H1 (cell line): ENCODE results near the gene ERVFRD-1. TPM values are rescaled to one million over a fixed set of nuclear protein-coding genes. Genes with fewer than 3 reads are reported as not detected.

Source experiments
- CTCF ChIA-PET: fragments of 300-600 bp; sonication (Branson Sonifier 250); formaldehyde crosslinking; loops from one replicate; lab custom pipeline; 2021; ENCODE audit not compliant: partially characterized antibody; lab: Charles Lee
- POLR2A ChIA-PET: fragments of 300-600 bp; sonication (Branson Sonifier 250); formaldehyde crosslinking; loops from one replicate; lab custom pipeline; 2021; ENCODE audit warnings: inconsistent platforms; ENCODE audit not compliant: partially characterized antibody; lab: Charles Lee
- DNase-seq, 2 experiments: peaks; one replicate each; pipeline versions ENCODE4 v3.0.0 to v3.0.0-alpha.2; 2010 to 2022; ENCODE audit warnings: low spot score in 2 of 2, low read depth in 1 of 2, mixed read lengths in 1 of 2
- FAIRE-seq: peaks from 2 replicates; lab custom pipeline; 2011; peaks lifted over from hg19 to GRCh38; lab: Jason Lieb, UNC
- H2AFZ ChIP-seq: 2 replicates; pipeline ENCODE4 v1.8.1; 2012; ENCODE audit warnings: low read length, inconsistent platforms
- H2AK5ac ChIP-seq: 2 replicates; pipeline ENCODE4 v1.6.1; 2013; ENCODE audit warnings: low read depth, low read length
- H2BK120ac ChIP-seq: replicated peaks from 2 replicates; pipeline ENCODE3; 2013; ENCODE audit warnings: low read depth, low read length, inconsistent platforms
- H2BK12ac ChIP-seq: 2 replicates; pipeline ENCODE4 v1.6.1; 2013; ENCODE audit warnings: low read depth, low read length
- H2BK15ac ChIP-seq: 2 replicates; pipeline ENCODE4 v1.6.1; 2013; ENCODE audit warnings: low read length
- H2BK20ac ChIP-seq: 2 replicates; pipeline ENCODE4 v1.6.1; 2013; ENCODE audit warnings: low read length
- H2BK5ac ChIP-seq: 2 replicates; pipeline ENCODE4 v1.6.1; 2013; ENCODE audit warnings: low read depth, low read length
- H3K14ac ChIP-seq: 2 replicates; pipeline ENCODE4 v1.6.1; 2013; ENCODE audit warnings: inconsistent platforms; ENCODE audit not compliant: insufficient read length
- H3K18ac ChIP-seq: 2 replicates; pipeline ENCODE4 v1.6.1; 2013; ENCODE audit warnings: low read length; ENCODE audit errors: extremely low read depth
- H3K23ac ChIP-seq: 2 replicates; pipeline ENCODE4 v1.6.1; 2013; ENCODE audit warnings: inconsistent platforms; ENCODE audit not compliant: insufficient read length
- H3K23me2 ChIP-seq: 2 replicates; pipeline ENCODE4 v1.6.1; 2013; ENCODE audit warnings: low read depth, low read length
- H3K27ac ChIP-seq: 2 replicates; pipeline ENCODE4 v1.6.1; 2011; ENCODE audit warnings: low read depth, low read length, inconsistent platforms
- H3K27me3 ChIP-seq, 4 experiments: replicated peaks in 1 of 4; 1 replicate in 1 of 4; 2 replicates in 3 of 4; pipeline versions ENCODE4 v1.6.1 to v1.8.1; 2011 to 2013; ENCODE audit warnings: low read length in 3 of 4, mild to moderate bottlenecking in 3 of 4, inconsistent platforms in 2 of 4, mixed read lengths in 2 of 4, moderate library complexity in 1 of 4; ENCODE audit not compliant: control insufficient read depth in 3 of 4, insufficient read depth in 3 of 4; ENCODE audit errors: extremely low read depth in 1 of 4
- H3K36me3 ChIP-seq, 4 experiments: 2 replicates each; pipeline versions ENCODE4 v1.6.1 to v1.8.1; 2011 to 2013; ENCODE audit warnings: mild to moderate bottlenecking in 4 of 4, low read length in 3 of 4, moderate library complexity in 2 of 4, control low read depth in 1 of 4, inconsistent platforms in 1 of 4; ENCODE audit not compliant: insufficient read depth in 4 of 4, control insufficient read depth in 2 of 4
- H3K4ac ChIP-seq: replicated peaks from 2 replicates; pipeline ENCODE3; 2013; ENCODE audit warnings: low read length, low read depth, mixed read lengths, inconsistent platforms; ENCODE audit not compliant: insufficient read length
- H3K4me1 ChIP-seq, 4 experiments: replicated peaks in 1 of 4; 1 replicate in 1 of 4; 2 replicates in 3 of 4; pipeline versions ENCODE4 v1.6.1 to v1.8.1; 2011 to 2013; ENCODE audit warnings: low read length in 3 of 4, inconsistent platforms in 2 of 4, mixed read lengths in 1 of 4; ENCODE audit not compliant: insufficient read depth in 4 of 4, control insufficient read depth in 3 of 4
- H3K4me2 ChIP-seq, 2 experiments: 2 replicates each; pipeline versions ENCODE4 v1.6.1 to v1.8.1; 2011 to 2013; ENCODE audit warnings: low read depth in 2 of 2, low read length in 2 of 2, control low read depth in 1 of 2, inconsistent platforms in 1 of 2, mild to moderate bottlenecking in 1 of 2; ENCODE audit not compliant: insufficient read depth in 1 of 2
- H3K4me3 ChIP-seq, 4 experiments: fragments of 200-600, 300-600 bp in 1 of 4; sonication (generic), shearing (Covaris generic), sonication (Bioruptor Twin) in 1 of 4; 2 replicates each; pipeline versions ENCODE4 v1.5.1 to v1.8.1; 2011 to 2016; ENCODE audit warnings: low read length in 4 of 4, low read depth in 3 of 4, control low read depth in 2 of 4, inconsistent platforms in 2 of 4, mild to moderate bottlenecking in 2 of 4, mixed read lengths in 1 of 4, moderate library complexity in 1 of 4; ENCODE audit not compliant: insufficient read depth in 2 of 4; ENCODE audit errors: extremely low read depth in 1 of 4
- H3K56ac ChIP-seq: replicated peaks from 2 replicates; pipeline ENCODE3; 2013; ENCODE audit warnings: low read depth, mild to moderate bottlenecking, mixed read lengths, low read length, inconsistent platforms; ENCODE audit not compliant: insufficient read length
- H3K79me1 ChIP-seq: 2 replicates; pipeline ENCODE4 v1.6.1; 2013; ENCODE audit warnings: low read depth, low read length, control low read depth
- H3K79me2 ChIP-seq, 2 experiments: 2 replicates each; pipeline versions ENCODE4 v1.6.1 to v1.8.1; 2012 to 2013; ENCODE audit warnings: low read length in 2 of 2, mild to moderate bottlenecking in 2 of 2, inconsistent platforms in 1 of 2; ENCODE audit not compliant: insufficient read depth in 2 of 2, control insufficient read depth in 1 of 2
- H3K9ac ChIP-seq, 4 experiments: replicated peaks in 1 of 4; 1 replicate in 1 of 4; 2 replicates in 3 of 4; pipeline versions ENCODE4 v1.6.1 to v1.8.1; 2011 to 2013; ENCODE audit warnings: low read depth in 3 of 4, low read length in 3 of 4, control low read depth in 2 of 4, mild to moderate bottlenecking in 2 of 4, moderate library complexity in 2 of 4, inconsistent platforms in 1 of 4; ENCODE audit errors: extremely low read depth in 1 of 4
- H3K9me3 ChIP-seq, 2 experiments: 2 replicates each; pipeline versions ENCODE4 v1.6.1 to v1.8.1; 2012 to 2013; ENCODE audit warnings: mild to moderate bottlenecking in 2 of 2, moderate library complexity in 2 of 2, control low read depth in 1 of 2, inconsistent platforms in 1 of 2, low read depth in 1 of 2, low read length in 1 of 2, mixed read lengths in 1 of 2; ENCODE audit not compliant: insufficient read depth in 2 of 2
- H4K20me1 ChIP-seq, 2 experiments: replicated peaks in 1 of 2; 2 replicates each; pipeline versions ENCODE3 to v1.8.1; 2011 to 2013; ENCODE audit warnings: inconsistent platforms in 2 of 2, low read length in 2 of 2, mild to moderate bottlenecking in 1 of 2; ENCODE audit not compliant: insufficient read depth in 2 of 2, control insufficient read depth in 1 of 2
- H4K5ac ChIP-seq: 2 replicates; pipeline ENCODE4 v1.6.1; 2013; ENCODE audit warnings: low read length, low read depth, mixed read lengths, inconsistent platforms; ENCODE audit not compliant: insufficient read length
- H4K8ac ChIP-seq: 2 replicates; pipeline ENCODE4 v1.8.0; 2013; ENCODE audit warnings: mild to moderate bottlenecking, moderate library complexity, low read length, inconsistent platforms; ENCODE audit not compliant: insufficient read depth; ENCODE audit errors: extremely low read depth
- H4K91ac ChIP-seq: replicated peaks from 2 replicates; pipeline ENCODE3; 2013; ENCODE audit warnings: low read length, mixed read lengths, inconsistent platforms; ENCODE audit not compliant: insufficient read length
- CTBP2 ChIP-seq: IDR thresholded peaks from 2 replicates; pipeline ENCODE4 v1.7.0; 2011; ENCODE audit warnings: borderline replicate concordance, mild to moderate bottlenecking, moderate library complexity, mixed read lengths, low read length; ENCODE audit not compliant: insufficient read depth, insufficient read length
- EP300 ChIP-seq, 2 experiments: IDR thresholded peaks; 1 replicate in 1 of 2; 2 replicates in 1 of 2; pipeline ENCODE4 v1.6.1; 2011 to 2012; ENCODE audit warnings: low read depth in 2 of 2, low read length in 2 of 2, mild to moderate bottlenecking in 2 of 2, borderline replicate concordance in 1 of 2, inconsistent platforms in 1 of 2, moderate library complexity in 1 of 2
- KDM4A ChIP-seq: IDR thresholded peaks from one replicate; pipeline ENCODE4 v1.7.1; 2012; ENCODE audit warnings: low read depth, mild to moderate bottlenecking, moderate library complexity, low read length, inconsistent platforms; ENCODE audit not compliant: severe bottlenecking
- RFX5 ChIP-seq: IDR thresholded peaks from 2 replicates; pipeline ENCODE4 v1.6.1; 2011; ENCODE audit warnings: low read depth, low read length, improper control_type of control experiment, borderline replicate concordance
- TAF1 ChIP-seq: IDR thresholded peaks from 2 replicates; pipeline ENCODE4 v1.6.1; 2011; ENCODE audit warnings: mild to moderate bottlenecking, low read depth, low read length
- polyA plus RNA-seq, 7 experiments: library from polyadenylated mRNA; depleted of rRNA in 3 of 7; stranded (reverse) in 5 of 7; unstranded in 2 of 7; fragments of >200 nt in 5 of 7; fragments of 200-250 nt in 2 of 7; gene quantifications; 1 replicate in 5 of 7; 2 replicates in 1 of 7; 4 replicates in 1 of 7; pipeline versions ENCODE4 v1.2.1 to v1.2.3, GENCODE V29; 2011 to 2013; ENCODE audit warnings: missing spikeins in 2 of 7, mixed read lengths in 2 of 7
- total RNA-seq: library from RNA; stranded (reverse); fragmentation: NEBNext Ultra II Directional; extraction: Animal tissue kit (Norgen Biotek cat#: 25700); gene quantifications from 2 replicates; pipeline ENCODE4 v1.2.1, GENCODE V29; 2021

The ERVFRD-1 gene
- total and polyA plus RNA-seq, 2 of the 8 experiments (the other 6 are each of a cell fraction or from before 2014, with no cell fraction given), result not detected

DNA sequence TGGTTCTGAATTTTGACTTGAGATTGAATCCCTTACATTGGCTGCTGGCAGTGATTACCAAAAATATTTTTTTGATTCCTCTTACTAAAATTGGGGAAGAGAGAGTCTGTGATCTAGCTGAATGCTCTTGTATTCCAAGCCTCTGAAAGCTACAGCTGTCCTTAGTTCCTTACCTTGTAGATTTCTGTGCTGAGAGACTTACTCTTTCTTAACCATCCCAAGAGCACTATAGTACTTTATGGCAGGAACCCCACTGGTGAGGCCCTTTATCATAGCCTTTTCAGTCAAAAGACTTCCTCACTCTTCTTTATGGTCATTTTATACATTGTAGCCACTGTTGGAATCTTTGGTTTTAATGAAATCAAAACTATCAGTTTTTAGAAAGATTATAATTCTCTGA is 19.1 kb upstream of the ERVFRD-1 start:
- Histone ChIP-seq H3K79me2 (peaks cover 0 to 16% of the 10 kb centered on the region in 2 experiments; a peak in 1 of 4 replicates), H2BK12ac (no peak overlapping the region), H3K4me1 (peaks cover 0 to 9% (median 3%) of the 10 kb centered on the region in 4 experiments; a peak in 4 of 7 replicates), H3K23me2 (no peaks in the 10 kb centered on the region), H3K9ac (no peak overlapping the region), H3K27me3 (no peaks in the 10 kb centered on the region), H2BK15ac (no peak overlapping the region), H3K4me3 (no peak overlapping the region), H3K23ac (no peak overlapping the region), H3K4ac (no peak overlapping the region), H2BK20ac (no peak overlapping the region), H3K36me3 (peaks cover 0 to 13% (median 4%) of the 10 kb centered on the region in 4 experiments; a peak in 6 of 8 replicates), H3K79me1 (peaks cover 5% of the 10 kb centered on the region), H2AK5ac (no peak overlapping the region), H3K27ac (no peak overlapping the region), H3K14ac (no peak overlapping the region), H3K4me2 (no peak overlapping the region), H3K9me3 (no peaks in the 10 kb centered on the region), H2BK5ac (no peak overlapping the region), H4K8ac (no peak overlapping the region), H4K20me1 (peaks cover 2 to 8% of the 10 kb centered on the region in 2 experiments), H2AFZ (no peak overlapping the region), H3K18ac (no peak overlapping the region), H2BK120ac (no peak overlapping the region), H4K5ac (no peak overlapping the region), H3K56ac (no peak overlapping the region), H4K91ac (no peak overlapping the region)
- FAIRE-seq (no peak), DNase-seq (no peak)
- ChIA-PET CTCF (interaction anchor here (0.5 to 0.8 kb wide), 2 partner anchors 24 to 58 kb away, joined by 3 read pairs; no protein-coding TSS in a partner anchor), POLR2A (no interaction called here)
- no peak for TF ChIP-seq RFX5
- no peak for TF ChIP-seq CTBP2
- no peak for TF ChIP-seq KDM4A
- TF ChIP-seq TAF1, result no peak
- no peak for TF ChIP-seq EP300 (IDR thresholded peaks at IDR 0.05; ENCODE audit: borderline replicate concordance in 1 of 2, low read depth in 2 of 2, low read length in 2 of 2)
